Amniotic stem cell (primary cell): ENCODE measurements around the gene MED8.
"Not testable (repeated sequence)": the region's sequence is repeated elsewhere in the genome, so short reads cannot be mapped to it uniquely, and the experiment has no call there.

Experiments used
- DNase-seq: peaks from one replicate; lab custom pipeline; 2025; lab: John Stamatoyannopoulos, UW

Gene MED8

DNA sequence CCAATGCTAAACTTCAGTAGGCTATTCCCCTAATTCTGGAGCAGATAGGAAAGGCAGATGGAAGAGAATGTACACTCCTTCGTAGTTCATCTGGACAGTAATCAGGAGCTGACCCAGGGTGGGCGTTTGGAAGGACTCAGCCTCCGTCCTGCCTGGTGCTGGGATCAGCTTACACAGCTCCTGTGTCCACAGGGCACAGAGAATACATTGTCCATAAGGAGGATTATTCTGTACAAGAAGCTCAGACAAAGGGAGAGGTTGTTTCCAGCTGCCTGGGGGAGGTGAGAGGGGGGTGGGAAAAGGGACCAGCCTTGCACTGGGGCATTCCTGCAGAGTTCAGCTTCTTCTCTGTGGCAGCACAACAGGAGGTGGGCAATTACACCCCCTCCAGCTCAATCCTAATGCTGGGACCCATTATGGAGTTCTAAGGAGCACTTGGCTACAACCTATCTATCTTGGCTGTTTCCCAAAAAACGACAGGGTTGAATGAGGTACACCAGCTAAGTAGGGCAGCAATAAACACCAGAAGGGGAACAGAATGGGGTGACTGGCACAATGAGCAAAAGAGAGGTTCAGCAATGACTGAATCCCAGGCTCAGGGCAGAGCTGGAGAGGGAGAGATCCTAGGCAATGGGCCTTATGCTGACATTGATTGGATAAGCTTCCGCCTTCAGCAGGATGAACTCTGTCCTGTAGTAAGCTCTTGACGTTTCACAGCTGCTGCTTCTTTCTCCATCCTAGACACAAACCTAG, 7.4 kb downstream of the MED8 start:
- no peak for DNase-seq

DNA sequence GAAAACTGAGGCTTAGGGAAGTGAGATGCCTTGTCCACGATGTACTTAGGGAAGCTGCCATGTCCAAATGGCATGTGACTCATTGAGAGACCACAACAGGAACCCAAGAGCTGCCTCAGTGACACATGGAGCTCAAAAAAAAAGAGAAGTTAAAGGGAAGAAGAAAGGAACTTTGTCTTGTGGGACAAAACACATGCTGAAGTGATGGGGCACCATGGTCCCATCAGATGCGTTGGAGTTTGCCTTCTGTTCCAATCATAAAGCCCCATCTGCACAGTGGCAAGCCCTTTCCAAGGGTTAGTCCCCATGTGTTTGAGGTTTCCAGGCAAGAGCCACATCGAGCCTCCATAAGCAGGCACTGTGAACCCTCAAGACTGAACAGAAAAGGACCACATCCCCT, 8.0 kb downstream of the MED8 start:
- no peak for DNase-seq

DNA sequence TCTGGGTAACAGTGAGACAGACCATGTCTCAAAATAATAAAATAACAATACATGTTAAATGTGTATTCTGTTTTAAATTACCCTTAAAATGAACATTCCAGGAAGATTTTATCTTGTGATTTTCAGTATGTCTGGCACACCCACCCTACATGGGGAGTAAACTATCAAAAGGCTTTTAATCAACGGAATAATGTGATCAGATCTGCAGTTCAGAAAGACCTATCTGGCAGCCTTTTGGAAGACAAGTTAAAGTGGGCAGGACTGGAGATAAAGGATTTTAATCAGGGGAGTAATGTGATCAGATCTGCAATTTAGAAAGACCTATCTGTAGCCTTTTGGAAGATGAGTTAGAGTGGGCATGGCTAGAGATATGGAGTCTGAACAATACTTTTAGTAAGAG, 10.1 kb downstream of the MED8 start:
- no peak for DNase-seq

DNA sequence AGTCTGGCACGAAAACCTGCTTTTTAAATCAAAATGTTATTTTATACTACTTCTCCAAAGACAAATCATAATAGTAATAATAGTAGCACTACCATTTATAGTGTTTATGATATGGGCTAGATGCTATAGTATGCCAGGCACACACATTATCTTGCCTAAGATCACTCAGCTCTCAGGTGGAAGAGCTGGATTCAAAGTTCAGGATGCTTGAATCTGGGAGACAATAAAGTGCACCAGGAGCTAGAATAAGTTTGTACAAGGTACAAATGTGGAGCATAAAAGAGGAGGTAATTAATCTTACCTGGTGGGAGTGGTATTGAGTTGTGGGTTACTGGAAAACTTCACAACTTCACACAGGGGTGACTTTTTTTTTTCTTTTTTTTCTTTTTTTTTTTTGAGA, 11.8 kb downstream of the MED8 start:
- DNase-seq: no peak

- DNase-seq: no peak
Measured at GRCh38 chr1:43376723-43377235, 12.8 kb downstream of the MED8 start.

- DNase-seq: peak; percentile 41
Measured at GRCh38 chr1:43373066-43373940, 16.3 kb downstream of the MED8 start.

- DNase-seq: no peak
Measured at GRCh38 chr1:43372172-43372571, 17.4 kb downstream of the MED8 start.

GRCh38 chr1:43370564-43370963, 19.0 kb downstream of the MED8 start:
- no peak for DNase-seq

DNA sequence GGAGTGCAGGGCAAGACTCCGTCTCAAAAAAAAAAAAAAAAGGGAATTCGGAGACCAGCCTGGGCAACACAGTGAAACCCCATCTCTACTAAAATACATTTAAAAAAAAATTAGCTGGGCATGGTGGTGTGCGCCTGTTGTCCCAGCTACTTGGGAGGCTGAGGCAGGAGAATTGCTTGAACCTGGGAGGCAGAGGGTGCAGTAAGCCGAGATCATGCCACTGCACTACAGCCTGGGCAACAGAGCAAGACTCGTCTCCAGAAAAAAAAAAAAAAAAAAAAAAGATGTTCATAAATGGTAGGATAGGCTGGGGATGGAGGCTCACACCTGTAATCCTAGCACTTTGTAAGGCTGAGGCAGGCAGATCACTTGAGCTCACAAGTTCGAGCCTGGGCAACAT, 19.8 kb downstream of the MED8 start:
- not testable (repeated sequence) for DNase-seq

- DNase-seq: no peak
Measured at GRCh38 chr1:43368646-43369020, 21.0 kb downstream of the MED8 start.

DNA sequence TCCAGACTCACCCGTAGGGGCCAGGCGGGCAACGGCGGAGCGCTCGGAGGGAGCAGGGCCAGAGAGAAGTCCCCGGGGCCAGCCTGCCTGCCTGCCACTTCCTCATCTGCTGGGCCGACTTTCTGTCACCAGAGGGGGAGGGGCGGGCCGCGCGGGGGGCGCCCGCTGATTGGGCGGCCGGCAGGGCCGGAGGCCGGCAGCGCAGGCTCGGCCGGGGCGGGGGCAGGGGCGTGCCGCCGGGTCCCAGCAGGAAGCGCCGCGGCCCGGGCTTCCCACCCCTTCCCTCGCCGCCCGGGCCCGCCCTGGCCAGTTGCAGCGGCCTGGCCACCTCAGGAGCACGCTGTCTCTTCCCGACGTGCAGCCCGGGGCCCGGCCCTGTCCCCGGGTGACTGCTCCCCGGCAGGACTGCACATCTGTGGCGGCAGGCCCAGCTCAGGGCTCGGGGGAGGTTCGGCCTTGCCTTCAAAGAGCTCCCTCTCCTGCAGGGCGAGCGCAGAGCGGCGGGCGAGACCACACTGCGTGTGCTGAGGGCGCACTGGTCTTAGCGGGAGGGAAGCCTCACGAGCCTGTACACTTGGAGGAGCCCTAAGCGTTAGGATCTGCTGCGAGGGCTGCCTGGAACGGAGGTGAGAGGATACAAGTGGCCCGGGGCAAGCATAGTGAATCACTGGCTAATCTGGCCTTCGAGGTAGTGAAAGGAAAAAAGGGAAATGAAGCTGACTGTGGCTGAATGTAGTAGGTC, 21.5 kb downstream of the MED8 start, which contains the start of gene ELOVL1:
TSS of gene ELOVL1 (minus strand) at position 108 of the 742 bp plus-strand sequence. CDS start 2,402 bp downstream, outside the sequence.
- peak; percentile 66 for DNase-seq

GRCh38 chr1:43367026-43367903, 22.3 kb downstream of the MED8 start:
- no peak for DNase-seq

- no peak for DNase-seq
Measured at GRCh38 chr1:43366601-43367025, 23.0 kb downstream of the MED8 start.

- no peak for DNase-seq
Measured at GRCh38 chr1:43366179-43366578, 23.4 kb downstream of the MED8 start.

DNA sequence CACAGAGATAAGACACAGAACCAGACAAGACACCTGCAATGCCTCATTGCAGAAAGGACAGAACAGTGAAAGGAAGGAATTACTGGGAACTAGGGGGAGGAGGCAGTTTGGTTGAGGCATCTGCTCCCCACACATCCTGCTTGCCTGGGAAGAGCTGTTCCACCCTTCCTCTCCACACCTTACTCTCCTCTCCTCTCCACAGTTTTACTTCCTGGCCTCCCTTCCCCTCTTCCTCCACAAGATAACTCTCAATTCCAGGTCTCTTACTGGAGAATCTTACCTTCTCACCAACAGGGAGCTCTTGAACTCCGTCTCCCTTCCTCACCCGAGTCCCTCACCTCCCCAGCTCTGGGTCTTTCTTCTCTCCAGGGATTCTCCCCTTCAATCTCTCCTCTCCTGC, 23.9 kb downstream of the MED8 start:
- no peak for DNase-seq

DNA sequence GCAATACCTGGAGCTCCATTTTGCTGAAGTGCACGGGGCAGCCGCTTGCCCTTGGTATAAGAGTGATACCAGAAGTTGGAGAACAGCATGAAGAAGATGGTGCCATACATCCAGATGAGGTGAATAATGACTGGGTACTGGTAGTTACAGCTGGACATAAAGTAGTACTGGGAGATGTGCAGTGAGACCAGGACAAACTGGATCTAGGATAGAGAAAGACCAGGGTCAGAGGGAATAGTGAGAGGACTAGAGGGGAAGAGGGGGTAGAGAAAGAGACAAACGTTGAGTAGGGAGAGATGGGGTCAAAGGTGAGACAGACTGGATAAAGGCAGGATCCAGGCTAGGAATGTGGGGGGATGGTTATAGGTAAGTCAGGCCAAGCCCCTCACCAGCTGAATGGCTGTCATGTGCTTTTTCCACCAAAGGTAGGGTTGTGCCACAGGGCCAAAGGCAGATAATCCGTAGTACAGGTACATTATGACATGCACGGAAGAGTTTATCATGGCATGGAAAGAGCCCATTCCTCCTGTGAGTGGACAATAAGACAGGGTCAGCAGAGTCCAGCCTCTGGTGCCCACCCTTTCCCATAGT, 25.6 kb downstream of the MED8 start:
- no peak for DNase-seq

DNA sequence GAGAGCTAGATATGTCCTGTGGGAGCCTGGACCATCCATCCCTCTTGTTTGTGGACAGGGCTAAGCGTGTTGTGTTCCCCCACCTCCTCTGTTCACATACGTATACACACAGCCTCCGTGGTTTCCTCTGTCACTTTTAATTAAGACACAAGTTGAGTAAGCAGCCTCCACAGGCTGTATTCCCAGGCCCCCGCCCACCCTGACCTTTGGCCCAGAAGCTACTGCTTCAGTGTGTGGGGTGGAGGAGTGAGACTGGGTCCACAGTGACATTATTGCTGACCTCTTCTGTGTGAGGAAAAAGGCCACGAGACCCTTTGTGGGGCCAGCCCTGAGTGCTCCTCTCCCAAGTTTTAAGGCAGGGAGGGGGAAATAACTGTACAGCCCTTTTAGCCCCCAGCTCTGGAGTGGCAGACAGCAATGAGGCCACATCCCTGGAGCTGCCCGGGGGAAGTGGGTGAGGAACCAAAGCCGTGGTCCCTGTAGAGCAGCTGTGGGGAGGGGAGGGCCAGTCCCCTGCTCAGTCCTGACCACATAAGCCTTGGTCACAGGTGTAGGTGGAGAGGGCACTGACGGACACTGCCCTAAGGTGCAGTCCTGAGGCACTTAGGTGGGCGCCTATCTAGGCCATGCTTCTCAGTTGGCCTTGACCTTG, 26.2 kb downstream of the MED8 start:
- DNase-seq: no peak

GRCh38 chr1:43360616-43361015, 29.0 kb downstream of the MED8 start:
- DNase-seq: no peak

DNA sequence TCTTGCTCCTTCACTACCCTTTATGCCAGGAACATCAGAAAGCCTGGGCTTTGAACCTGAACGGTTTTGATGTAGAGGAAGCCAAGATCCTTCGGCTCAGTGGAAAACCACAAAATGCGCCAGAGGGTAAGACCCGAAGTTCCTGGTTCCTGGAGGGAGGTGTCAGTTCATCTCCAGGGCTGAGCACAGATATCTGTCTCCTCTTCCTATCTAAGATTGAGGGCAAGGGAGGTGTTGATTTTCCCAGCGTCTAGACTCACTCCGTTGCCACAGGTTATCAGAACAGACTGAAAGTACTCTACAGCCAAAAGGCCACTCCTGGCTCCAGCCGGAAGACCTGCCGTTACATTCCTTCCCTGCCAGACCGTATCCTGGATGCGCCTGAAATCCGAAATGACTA, 29.9 kb downstream of the MED8 start:
- no peak for DNase-seq
